Activated CD8-positive, alpha-beta memory T cell treated with anti-CD3 and anti-CD28 coated beads, Interleukin-2, amount 50 U/mL, for 1 hour (primary cell): ENCODE measurements around the gene BNIPL.

Experiments
- DNase-seq: peaks from one replicate; pipeline ENCODE4 v3.0.0-alpha.2; 2020; ENCODE audit errors: extremely low read depth

The BNIPL gene

GRCh38 chr1:151010346-151010726, 26.1 kb upstream of the BNIPL start:
- no peak for DNase-seq

GRCh38 chr1:151011154-151011850, 25.1 kb upstream of the BNIPL start:
- DNase-seq: no peak

GRCh38 chr1:151012684-151013471, 23.5 kb upstream of the BNIPL start:
- no peak for DNase-seq

- DNase-seq: no peak
Observed at GRCh38 chr1:151013518-151013917, 22.9 kb upstream of the BNIPL start.

GRCh38 chr1:151024540-151025146, 11.7 kb upstream of the BNIPL start:
- DNase-seq: peak; percentile 74

- DNase-seq: no peak
Observed at GRCh38 chr1:151026460-151026859, 9.9 kb upstream of the BNIPL start.

GRCh38 chr1:151032164-151032563, 4.2 kb upstream of the BNIPL start:
- DNase-seq: no peak

GRCh38 chr1:151035167-151035566, 1.2 kb upstream of the BNIPL start:
- no peak for DNase-seq

GRCh38 chr1:151037032-151037431, 646 bp downstream of the BNIPL start:
- DNase-seq: no peak

- no peak for DNase-seq
Observed at GRCh38 chr1:151039521-151039920, 3.1 kb downstream of the BNIPL start.

GRCh38 chr1:151043163-151043562, 6.8 kb downstream of the BNIPL start:
- no peak for DNase-seq

GRCh38 chr1:151047591-151047924, 11.2 kb downstream of the BNIPL start, which contains the start of gene C1orf56:
C1orf56 (plus strand) TSS chr1:151047751; CDS start chr1:151047848, 97 bp downstream.
- no peak for DNase-seq

- no peak for DNase-seq
Observed at GRCh38 chr1:151047925-151048644, 11.7 kb downstream of the BNIPL start.

GRCh38 chr1:151048645-151049032, 12.3 kb downstream of the BNIPL start:
- no peak for DNase-seq

- DNase-seq: no peak
Observed at GRCh38 chr1:151049458-151049857, 13.1 kb downstream of the BNIPL start.

GRCh38 chr1:151050051-151050688, 13.8 kb downstream of the BNIPL start:
- DNase-seq: no peak

GRCh38 chr1:151051356-151052009, 15.1 kb downstream of the BNIPL start:
- no peak for DNase-seq

- DNase-seq: no peak
Observed at GRCh38 chr1:151054971-151055547, 18.7 kb downstream of the BNIPL start.

- DNase-seq: no peak
Observed at GRCh38 chr1:151055581-151055980, 19.2 kb downstream of the BNIPL start.

- DNase-seq: no peak
Observed at GRCh38 chr1:151056149-151056548, 19.8 kb downstream of the BNIPL start.

- DNase-seq: no peak
Observed at GRCh38 chr1:151058692-151059091, 22.3 kb downstream of the BNIPL start.
